NOMO-1 (cell line): ENCODE results near the gene RANBP3L.
"Not testable (repeated sequence)": the region's sequence is repeated elsewhere in the genome, so short reads cannot be mapped to it uniquely, and the experiment has no call there.

Source experiments
- DNase-seq, 2 experiments: peaks; one replicate each; lab custom pipeline; 2025; ENCODE audit not compliant: unreplicated experiment in 2 of 2; lab: John Stamatoyannopoulos, UW

RANBP3L gene

GRCh38 chr5:36301858-36302603 is at the start of gene RANBP3L:
Gene RANBP3L, minus strand, starts transcription at chr5:36301902. Its CDS starts 486 bp downstream, at chr5:36301416.
- DNase-seq: peak; percentile 60 to 70

DNA sequence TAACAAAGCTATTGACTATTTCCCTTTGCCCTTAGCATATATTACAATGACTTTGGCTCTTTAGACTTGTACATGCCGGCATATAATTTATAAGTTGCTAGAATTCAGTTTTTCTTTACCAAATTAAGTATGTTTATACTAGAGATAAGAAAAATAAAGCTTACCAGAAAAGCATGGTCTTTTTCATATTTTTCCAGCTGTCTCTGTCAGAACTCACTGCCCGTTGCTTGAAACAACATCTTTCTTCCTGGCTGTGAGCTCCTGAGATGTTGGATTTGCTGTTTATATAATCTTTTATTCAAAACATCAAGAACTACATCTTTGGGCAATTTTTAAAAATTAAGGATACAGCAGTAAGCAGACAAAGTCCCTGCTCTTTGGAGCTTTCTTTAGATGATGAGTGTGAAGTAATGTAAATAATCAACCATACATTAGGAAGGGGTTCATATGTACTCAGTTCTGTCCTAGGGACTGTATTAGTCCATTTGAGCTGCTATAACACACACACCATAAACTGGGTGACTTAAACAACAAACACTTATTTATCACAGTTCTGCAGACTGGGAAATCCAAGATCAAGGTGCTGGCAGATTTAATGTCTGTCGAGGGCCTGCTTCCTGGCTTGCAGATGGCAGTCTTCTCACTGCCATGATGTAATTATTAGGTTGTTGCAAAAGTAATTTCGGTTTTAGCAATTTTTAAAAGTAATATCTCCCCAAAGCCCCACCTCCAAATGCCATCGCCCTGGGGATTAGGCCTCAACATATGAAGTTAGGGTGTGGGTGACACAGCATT is 45.4 kb upstream of the RANBP3L start:
- DNase-seq: no peak

GRCh38 chr5:36344899-36345298 is 43.2 kb upstream of the RANBP3L start:
- DNase-seq: no peak

DNA sequence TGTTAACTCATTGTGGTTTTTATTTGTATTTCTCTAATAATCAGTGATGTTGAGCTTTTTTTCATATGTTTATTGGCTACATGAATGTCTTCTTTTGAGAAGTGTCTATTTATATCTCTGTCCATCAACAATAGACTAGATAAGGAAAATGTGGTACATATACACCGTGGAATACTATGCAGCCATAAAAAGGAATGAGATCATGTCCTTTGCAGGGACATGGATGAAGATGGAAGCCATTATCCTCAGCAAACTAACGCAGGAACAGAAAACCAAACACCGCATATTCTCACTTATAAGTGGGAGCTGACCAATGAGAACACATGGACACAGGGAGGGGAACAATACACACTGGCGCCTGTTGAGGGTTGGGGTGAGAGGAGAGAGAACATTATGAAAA is 40.0 kb upstream of the RANBP3L start:
- DNase-seq: not testable (repeated sequence)

DNA sequence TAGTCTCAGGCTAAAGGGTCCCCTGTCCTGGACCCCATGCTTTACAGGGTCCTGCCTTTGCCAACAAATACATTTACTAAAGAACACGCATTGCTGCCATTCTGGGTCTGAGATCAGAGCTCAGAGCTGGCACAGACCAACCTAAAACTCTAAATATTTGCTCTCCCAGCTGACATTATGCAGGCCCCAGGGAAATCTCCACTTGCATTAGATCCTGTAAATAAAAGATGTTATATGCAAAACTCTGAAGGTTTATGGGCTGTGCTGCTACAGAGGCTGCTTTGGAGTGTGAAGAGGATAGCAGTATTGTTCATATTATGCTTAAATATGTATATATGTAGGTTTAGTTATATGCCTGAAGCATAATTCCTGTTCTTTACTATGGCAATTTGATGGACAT is 35.9 kb upstream of the RANBP3L start:
- DNase-seq: no peak

DNA sequence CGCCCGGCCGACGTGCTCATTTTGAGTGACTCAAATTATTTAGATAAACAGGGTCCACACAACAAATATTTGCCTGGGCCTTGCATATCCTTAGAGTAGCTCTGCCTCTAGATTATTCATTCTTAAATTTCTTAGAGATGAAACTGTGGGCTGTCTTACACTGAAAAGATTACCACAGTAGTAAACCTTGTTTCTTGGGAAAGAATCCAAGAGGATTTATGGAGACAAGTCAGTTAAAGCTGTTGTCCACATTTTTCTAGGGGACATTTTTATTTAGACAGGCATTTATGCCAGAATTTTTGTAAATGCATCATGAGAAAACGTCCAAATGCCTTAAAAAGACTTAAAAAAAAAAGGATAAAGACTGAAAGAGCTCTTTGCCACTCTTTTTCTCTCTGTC is 32.6 kb upstream of the RANBP3L start:
- no peak for DNase-seq

GRCh38 chr5:36332720-36333119 is 31.0 kb upstream of the RANBP3L start:
- DNase-seq: not testable (repeated sequence)

DNA sequence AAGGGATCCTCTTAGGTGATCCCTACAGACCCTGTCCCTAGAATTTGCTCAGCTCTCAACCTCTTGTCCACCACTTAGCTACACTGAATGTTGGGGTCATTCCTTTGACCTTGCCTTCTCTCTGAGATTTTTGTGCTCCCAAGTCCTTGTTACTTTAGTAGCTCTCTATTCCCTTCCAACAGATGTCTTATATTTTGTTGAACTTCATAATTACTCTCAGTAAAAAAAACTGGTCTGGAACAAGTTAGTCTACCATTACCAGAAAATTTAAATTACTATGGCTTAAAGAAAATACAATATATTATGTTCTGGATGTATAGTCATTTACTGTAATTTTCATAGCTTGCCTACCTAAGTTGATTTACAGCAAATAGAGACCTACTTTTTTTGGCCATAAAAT is 23.5 kb upstream of the RANBP3L start:
- no peak for DNase-seq

DNA sequence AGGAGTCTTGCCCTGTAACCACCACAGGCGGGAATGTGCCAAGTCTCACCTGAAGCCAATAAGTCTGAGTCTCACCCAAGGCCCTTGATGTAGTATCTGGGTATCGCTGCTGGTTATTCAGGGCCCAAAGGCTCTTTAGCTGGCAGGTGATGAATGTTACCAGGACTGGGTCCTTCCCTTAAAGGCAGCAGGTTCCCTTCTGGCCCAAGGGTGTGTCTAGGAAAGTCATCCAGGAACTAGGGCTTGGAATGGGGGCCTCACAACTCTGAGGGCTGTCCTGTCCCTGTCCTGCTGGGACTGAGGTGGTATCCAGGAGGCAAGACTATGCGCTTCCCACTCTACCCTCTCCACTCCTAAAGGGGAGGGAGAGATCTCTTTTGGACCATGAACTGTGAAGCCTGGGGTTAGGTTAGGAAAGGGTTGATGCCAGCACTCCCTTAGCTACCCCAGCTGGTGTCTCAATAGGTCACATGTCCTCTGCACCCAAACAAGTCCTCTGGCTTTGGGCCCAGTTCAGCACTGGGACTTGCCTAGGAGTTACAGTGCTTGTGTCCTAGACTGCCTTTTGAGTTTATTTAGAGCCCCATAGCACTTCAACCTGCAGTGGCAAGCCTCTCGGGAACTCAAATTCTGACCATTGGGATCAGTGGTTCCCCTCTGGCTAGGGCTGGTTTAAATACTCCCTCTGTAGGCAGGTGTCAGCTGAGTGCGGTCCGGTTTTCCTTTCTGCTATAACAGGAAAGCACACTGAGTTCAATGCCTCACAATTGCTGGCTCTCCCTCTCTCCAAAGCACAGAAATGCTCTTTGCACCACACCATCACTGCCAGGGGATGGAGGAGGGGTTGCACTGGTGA is 22.5 kb upstream of the RANBP3L start:
- no peak for DNase-seq

DNA sequence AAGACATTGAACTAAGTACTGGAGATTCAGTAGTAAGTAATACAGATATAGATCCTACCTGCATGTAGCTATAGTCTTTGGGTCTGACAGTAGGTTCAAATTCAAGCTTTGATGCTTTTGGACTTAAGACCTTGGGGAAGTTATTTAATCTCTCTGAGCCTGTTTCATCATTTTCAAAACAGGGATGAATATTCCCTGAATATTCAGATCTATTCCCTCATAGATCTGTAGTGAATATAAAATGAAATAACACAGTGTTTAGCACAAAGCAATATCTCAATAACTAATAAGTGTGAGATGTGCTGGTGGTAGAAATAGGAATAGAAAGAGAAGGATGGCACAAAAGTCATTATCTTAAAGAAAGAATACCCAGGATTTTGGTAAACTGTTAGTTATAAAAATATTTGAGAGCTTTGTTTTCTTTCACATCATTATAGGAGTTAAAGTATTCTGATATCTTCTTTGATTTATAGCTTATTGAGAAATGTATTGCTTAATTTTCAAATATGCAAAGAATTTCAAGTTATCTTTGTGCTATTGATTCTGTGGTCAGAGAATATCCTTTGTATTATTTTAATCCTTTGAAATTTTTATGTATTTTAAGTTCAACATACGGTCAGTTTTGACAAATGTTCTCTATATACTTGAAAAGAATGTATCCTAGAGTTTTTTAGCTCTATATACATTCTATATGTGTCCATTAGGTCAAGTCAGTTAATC is 11.4 kb upstream of the RANBP3L start:
- no peak for DNase-seq

DNA sequence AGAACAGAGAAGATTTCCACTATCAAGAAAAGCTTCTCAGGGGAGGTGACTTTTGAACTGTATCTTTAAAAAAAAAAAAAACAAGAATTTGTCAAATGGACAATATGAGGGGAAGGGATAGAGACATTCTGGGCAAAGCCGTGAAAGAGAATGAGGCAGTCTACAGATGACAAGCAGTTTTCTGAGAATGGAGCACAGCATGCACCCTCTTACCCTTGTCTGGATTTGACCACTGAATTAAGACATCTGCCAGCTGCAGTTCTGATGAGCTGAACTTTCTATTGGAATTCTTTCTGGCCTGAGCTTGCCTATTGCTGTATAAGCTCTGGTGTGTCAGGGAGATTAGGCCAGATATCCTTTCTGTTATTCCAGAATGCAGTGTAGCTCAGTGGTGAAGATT is 10.3 kb upstream of the RANBP3L start:
- no peak for DNase-seq

DNA sequence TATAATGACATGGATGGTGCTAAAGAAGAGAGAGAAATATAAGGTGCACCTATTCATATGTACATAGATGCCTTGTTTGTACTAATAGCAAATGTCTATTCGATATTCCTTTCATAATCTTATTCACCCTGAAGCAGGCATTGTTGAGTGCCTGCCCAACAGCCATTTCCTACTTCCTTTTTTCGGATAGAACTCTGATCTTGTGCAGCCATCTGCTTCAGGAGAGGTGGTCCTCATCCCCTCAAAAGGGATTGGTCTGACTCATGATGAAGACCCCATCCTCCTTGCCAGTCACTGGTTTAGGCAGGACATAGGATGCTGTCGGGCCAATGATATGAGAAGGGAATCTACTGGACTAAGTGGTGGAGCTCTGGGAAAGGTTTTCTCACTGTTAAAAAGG is 8.4 kb upstream of the RANBP3L start:
- peak; percentile 5 to 29 for DNase-seq

- peak; percentile 71 to 75 for DNase-seq
Observed at GRCh38 chr5:36305571-36306326, 4.0 kb upstream of the RANBP3L start.

DNA sequence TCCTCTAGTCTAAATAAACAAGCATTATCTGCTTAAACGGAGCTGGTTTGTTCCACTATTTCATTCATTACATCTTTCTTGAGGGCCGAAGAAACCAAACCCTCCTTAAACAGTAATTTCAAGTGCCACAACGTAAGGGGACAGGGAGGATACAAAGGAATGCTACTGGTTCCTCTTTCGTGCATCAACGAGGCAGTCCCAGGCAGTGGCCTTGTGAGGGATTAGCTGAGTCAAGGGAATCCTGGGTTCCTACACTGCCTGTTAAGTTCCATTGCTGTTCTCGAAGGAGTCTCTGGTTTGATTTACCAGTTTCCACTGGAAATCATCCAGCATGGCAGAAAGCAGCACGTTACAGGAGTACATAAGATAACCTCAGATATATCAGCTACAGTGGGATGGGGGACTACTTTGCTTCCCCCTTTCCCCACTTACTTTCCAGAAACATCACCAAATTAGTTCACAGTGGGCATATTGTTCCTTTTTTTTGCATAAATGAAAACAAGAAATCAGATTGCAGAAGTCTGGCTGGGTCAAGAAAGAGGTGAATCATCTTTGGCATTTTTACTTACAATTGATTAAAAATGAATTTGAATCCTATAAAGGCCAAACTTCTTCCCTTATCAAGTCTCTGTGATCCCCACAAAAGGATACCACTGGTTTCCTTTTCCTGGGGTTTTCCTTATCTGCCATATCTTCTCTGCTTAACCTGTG is 2.5 kb upstream of the RANBP3L start:
- DNase-seq: no peak

DNA sequence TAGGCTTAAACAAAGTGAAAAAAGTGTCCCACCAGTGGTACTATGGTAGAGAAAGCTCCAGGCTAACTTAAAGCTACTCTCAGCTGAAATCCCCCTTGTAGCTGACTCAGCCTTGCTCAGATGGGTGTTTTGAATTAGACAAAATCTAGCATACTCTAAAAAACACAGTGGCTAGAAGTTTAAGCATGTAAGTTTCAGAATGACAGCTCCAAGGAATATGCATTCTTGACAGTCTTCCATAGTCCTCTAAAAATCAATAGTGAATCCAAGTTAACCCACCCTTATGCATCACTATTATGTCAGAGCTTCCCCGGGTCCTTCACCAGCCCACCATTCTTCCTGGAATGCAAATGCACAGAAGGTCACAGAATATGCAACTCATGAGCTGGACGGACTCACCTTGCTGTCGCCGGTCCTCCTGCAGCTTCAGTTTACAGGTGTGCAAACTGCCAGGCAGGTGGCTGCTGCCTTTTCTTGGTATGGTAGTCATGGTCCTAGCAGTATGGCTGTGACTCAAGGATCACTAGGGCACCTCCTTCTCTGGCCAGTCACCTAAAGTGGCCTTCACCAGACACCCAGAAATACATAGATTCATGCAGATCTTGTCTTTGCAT is 668 bp downstream of the RANBP3L start:
- DNase-seq: no peak

DNA sequence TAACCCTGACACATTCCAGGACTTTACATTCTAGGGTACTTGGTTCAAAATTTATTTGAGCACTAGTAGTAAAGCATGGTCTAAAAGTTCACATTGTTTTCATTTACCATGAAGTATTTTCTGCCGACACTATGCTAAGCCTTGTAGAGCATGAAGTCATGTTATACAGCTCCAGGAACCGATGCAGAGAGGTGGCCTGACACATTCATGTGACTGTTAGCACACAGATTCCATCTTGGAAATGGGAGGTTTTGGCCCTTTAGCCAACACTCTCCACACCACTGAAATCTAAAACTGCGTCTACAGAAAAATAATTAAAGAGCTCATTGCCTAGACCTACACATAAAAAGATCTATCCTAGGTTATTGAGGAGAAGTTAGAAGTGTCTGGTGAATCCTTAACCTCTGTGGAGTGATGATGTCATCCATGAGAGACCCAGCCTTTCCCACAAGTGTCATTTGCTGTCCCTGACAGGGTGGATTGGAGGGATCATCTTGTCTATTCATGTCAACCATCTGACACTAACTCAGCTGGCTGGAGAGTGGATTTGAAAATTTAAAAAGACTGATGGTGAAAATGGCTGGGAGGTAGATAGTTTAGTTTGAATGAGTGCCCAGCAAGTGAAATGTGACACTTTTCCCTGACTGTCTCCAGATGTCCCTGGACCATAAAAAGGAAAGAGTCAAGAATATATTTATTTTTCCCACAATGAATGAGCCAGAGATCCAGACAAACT is 1.3 kb downstream of the RANBP3L start:
- DNase-seq: no peak

DNA sequence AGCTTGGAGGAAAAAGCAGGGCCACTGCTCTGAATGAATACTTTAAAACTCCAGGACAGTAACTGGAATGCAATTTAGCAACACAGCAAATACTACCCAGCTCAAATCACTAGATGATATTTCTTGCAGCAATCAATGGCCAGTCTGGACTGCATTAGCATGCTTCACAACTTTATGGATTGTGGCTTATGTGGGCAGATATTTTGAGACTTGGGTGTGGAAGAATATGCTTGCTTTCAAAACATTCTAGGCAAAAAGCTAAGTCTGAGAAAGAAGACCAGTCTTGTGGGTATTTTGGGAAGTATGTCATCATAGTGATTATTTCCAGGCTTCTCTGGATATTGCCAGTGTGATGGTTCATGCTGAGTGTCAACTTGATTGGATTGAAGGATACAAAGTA is 3.1 kb downstream of the RANBP3L start:
- peak; percentile 25 to 34 for DNase-seq

GRCh38 chr5:36297653-36298052 is 4.0 kb downstream of the RANBP3L start:
- DNase-seq: no peak
